Retinal pigment epithelial cell (primary cell): ENCODE results near the gene TYMP.
"Not testable (repeated sequence)": the region's sequence is repeated elsewhere in the genome, so short reads cannot be mapped to it uniquely, and the experiment has no call there.

Experiments used
- DNase-seq: peaks from one replicate; pipeline ENCODE4 v3.0.0-alpha.2; 2010; ENCODE audit warnings: low read depth
- H3K4me3 ChIP-seq: 2 replicates; pipeline ENCODE4 v1.5.1; 2011; ENCODE audit warnings: mild to moderate bottlenecking, low read length, control low read depth, moderate library complexity
- TF ChIP-seq, protein P1 (sequence below): conservative IDR thresholded peaks from 2 replicates; pipeline ENCODE4 v1.5.1; 2011; ENCODE audit warnings: low read depth, low read length, control low read depth, inconsistent platforms

The TYMP gene

DNA sequence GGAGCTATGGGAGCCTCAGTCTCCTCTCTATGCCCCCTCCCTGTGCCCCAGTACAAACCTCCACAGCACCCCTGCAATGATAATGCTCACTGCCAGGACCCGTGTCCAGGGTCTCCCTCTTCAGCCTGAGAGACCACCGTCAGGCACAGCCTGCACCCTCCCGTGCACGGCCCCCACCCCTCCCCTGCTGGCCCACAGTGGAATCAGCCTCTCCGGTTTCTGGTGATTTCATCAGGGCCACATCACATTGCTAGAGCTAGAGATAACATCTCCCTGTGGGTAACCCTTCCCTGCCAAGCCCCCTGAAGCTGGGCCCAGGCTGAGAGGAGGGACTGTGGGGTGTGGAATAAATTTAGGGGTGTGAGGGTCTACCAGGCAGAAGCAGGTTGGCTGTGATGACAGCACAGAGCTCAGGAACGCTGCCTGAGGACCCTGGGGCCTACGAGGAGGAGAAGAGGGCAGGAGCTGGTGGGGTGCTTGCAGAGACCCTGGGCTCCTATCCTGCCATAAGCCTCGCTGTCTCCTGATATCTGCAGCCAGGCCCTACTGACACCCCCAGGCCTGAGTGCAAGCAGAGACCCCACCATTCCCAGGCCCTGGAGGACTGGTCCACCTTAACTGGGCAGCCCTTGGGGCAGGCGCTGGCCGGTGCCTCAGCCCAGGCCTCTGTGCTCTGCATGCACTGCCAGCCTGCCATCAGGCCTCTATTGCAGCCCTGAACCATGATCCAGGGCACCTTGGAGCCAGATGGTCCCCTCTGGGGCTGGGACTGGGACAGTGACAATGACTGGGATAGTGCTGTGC, 15.9 kb upstream of the TYMP start, which contains the start of gene KLHDC7B:
KLHDC7B (plus strand) TSS at position 378 of the 804 bp plus-strand sequence; CDS start at position 723, 345 bp downstream.
- TF ChIP-seq, protein P1, sequence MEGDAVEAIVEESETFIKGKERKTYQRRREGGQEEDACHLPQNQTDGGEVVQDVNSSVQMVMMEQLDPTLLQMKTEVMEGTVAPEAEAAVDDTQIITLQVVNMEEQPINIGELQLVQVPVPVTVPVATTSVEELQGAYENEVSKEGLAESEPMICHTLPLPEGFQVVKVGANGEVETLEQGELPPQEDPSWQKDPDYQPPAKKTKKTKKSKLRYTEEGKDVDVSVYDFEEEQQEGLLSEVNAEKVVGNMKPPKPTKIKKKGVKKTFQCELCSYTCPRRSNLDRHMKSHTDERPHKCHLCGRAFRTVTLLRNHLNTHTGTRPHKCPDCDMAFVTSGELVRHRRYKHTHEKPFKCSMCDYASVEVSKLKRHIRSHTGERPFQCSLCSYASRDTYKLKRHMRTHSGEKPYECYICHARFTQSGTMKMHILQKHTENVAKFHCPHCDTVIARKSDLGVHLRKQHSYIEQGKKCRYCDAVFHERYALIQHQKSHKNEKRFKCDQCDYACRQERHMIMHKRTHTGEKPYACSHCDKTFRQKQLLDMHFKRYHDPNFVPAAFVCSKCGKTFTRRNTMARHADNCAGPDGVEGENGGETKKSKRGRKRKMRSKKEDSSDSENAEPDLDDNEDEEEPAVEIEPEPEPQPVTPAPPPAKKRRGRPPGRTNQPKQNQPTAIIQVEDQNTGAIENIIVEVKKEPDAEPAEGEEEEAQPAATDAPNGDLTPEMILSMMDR, result no peak
- DNase-seq, result no peak
- no peak within 1 kb of the TSS for H3K4me3 ChIP-seq

DNA sequence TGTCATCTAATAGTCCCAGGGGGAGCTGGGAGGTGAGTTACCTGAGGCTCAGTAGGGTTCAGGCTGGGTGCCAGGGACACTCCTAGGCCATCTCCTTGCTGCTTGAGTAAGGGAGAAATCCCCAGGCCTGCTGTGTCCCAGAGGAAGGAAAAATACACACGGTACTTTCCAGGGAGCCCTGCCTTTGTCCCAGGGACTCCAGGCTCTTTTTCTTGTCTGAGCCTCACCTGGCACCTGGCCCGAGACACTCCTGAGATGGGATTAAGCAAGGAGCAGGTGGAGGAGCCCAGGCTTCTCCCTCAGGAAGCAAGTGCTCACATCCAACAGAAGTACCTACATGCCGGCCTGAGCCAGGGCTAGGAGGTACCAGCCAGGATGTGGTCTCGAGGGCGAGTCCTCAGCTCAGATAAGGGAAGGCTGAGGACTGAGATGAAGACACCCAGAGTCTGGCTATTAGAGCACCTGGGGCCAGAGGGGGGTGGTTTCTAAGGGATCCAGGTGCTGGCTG, 15.0 kb upstream of the TYMP start:
- TF ChIP-seq, protein P1, result no peak
- DNase-seq, result no peak
- H3K4me3 ChIP-seq, result no peak overlapping the region

DNA sequence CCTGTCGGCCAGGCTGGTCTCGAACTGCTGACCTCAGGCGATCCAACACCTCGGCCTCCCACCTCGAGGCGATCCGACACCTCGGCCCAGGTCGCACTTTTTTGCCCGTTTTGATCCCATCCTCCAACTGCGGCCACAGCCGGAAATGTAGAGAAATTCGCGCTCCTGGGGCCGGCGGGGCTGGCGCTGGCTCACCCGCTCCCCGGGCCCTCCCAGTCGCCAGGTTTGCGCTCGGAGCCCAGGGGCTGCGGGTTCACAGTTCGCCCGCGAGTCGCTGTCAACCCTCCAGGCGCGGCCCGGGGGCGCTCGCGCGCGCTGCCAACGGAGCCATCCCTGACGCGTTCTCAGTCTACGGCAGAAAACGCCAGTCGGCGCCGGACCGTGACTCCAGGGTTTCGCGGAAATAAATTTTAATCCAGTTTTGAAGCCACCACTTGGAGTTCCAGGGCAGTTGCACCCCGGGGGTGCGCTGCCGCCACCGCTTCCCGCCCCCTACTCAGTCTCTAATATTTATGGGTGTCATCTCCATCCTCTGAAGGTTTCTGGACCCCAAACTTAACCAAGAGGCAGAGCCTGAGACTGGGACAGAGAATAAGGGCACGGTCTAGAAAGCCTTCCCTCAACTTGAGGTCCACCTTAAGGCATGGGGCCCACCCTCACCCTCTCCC, 14.4 kb upstream of the TYMP start:
- TF ChIP-seq, protein P1, result peak; percentile 67

DNA sequence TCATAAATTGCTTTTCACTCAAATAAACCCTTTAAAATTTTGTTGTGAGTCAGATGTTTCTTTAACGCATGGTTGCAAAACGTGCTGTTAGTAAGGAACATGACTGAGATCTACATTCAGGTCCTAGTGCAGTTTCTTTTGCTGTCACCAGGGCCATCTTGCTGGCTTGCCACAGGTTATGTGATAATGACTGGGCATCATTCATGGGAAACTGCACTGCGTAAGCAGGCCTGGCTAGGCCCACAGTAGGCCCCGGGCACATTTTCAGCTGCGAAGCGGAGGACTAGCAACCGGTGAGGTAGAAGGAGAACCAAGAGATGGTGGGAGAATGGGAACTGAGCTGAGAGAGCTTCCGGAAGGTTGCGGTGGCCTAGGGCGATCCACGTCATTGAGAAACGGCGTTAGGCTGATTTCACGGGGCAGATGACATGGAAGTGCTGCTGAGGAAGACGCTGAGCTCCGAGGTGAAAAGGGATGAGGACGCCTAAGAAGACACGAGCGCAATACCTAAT, 12.7 kb upstream of the TYMP start:
- DNase-seq, result no peak
- TF ChIP-seq, protein P1, result no peak
- H3K4me3 ChIP-seq, result no peak overlapping the region

More for the DNA sequence above, 14.4 kb upstream of the TYMP start:
- no peak overlapping the region for H3K4me3 ChIP-seq
- DNase-seq, result no peak

DNA sequence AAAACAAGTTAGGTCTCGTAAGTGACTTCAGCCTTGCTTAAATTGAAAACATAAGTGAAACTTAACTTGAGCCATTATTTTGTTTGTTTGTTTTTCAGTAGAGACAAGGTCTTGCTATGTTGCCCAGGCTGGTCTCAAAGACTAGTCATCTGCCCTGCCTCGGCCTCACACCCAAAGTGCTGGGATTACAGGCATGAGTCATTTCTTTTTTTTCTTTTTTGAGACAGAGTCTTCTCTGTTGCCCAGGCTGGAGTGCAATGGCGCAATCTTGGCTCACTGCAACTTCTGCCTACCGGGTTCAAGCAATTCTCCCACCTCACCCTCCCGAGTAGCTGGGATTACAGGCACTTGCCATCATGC, 11.8 kb upstream of the TYMP start:
- H3K4me3 ChIP-seq, result not testable (repeated sequence)

DNA sequence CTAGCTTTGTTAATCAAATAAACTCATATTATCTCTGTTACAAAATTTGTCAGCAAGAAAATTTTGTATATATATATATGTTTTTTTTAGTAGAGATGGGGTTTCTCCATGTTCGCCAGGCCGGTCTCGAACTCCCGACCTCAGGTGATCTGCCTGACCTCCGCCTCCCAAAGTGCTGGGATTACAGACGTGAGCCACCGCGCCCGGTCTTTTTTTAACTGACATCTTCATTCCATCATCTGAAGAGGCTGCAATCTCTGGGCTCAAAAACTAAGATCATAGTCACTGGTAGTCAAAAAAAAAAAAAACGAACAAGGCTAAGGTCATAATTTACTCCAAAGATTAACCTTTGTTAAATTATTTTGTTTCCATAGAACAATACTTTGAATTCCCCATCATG, 10.6 kb upstream of the TYMP start:
- TF ChIP-seq, protein P1, result no peak
- DNase-seq, result no peak
- H3K4me3 ChIP-seq, result no peak overlapping the region

More for the DNA sequence above, 11.8 kb upstream of the TYMP start:
- not testable (repeated sequence) for DNase-seq

DNA sequence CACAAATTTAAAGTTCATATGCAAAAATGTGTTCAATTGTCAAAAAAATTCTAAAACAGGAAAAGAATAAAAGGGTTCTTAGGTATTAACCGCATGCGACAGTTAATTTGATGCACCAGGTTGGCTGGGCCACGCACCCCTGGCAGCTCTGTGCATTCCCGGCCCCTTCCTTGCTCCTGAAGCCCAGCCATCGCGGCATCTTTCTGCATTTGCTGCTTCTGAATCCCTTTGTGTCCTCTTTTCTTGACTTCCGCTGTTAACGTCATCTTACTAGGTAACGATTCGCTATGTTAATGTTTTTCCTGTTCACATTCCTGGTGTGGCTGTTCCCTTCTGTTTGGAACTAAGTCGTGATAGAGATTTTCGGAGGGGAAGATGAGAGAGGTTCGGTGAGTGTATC, 8.0 kb upstream of the TYMP start:
- TF ChIP-seq, protein P1, result no peak
- no peak overlapping the region for H3K4me3 ChIP-seq
- no peak for DNase-seq
